Measurements from ENCODE around the gene ATAD1.

ATAD1 gene

GRCh38 chr10:87764072-87764934, 53.7 kb downstream of the ATAD1 start:
- no peak for TF ChIP-seq CTCF (conservative IDR thresholded peaks at IDR 0.05)
- no peak overlapping the region for H3K27ac ChIP-seq

- no peak for TF ChIP-seq CTCF (conservative IDR thresholded peaks at IDR 0.05)
- no peak overlapping the region for H3K27ac ChIP-seq
These were observed 54.8 kb downstream of the ATAD1 start for GRCh38 chr10:87763086-87763861.

DNA sequence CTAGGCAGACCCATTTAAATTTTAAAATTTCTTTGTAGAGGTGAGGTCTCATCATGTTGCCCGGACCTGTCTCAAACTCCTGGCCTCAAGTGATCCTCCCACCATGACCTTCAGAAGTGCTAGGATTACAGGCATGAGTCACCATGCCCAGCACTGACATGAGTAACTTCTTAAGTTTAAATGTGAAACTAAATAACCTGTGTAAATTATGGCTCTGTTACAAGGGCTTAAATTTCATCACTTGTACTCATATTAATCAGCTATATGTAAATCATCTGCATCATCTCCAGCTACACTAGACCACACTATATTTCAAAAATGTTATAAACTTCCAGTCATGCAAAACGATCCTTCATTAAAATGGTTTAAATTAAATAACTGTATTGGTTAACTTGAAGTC, 56.1 kb downstream of the ATAD1 start:
- no peak overlapping the region for H3K27ac ChIP-seq
- no peak for TF ChIP-seq CTCF (conservative IDR thresholded peaks at IDR 0.05)

DNA sequence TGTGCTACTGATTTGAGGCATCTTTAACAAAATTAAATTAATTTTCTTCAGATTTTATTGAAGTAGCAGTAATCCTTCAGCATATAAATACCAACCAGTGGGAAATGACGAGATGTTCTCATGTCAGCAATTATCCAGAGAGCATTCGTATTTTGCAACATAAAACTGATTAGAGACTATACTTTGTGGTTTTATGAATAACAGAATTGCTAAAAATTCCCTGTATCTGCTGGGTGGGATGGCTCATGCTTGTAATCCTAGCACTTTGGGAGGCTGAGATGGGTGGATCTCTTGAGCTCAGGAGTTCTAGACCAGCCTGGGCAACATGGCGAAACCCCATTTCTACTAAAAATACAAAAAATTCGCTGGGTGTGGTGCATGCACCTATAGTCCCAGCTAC, 56.9 kb downstream of the ATAD1 start:
- H3K27ac ChIP-seq = no peak overlapping the region
- TF ChIP-seq CTCF (conservative IDR thresholded peaks at IDR 0.05) = no peak

DNA sequence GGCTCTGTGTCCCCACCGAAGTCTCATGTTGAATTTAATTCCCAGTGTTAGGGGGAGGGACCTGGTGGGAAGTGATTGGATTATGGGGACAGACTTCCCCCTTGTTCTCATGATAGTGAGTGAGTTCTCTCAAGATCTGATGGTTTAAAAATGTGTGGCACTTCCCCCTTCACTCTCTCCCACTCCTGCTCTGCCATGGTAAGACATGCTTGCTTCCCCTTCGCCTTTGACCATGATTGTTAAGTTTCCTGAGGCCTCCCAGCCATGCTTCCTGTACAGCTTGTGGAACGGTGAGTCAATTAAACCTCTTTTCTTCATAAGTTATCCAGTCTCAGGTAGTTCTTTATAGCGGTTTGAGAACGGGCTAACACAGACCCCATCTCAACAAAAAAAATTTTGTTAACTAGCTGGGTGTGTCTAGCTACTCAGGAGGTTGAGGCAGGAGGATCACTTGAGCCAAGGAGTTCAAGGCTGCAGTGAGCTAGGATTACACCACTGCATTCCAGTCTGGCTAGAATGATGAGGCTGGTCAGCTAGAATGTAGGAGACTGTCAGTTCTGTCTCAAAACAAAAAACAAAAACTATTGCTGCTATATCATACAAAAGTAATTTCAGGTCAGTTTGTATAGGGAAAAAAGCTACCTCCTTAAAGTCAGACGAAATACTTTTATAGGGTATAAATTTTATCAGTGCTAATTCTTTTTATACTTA, 57.7 kb downstream of the ATAD1 start:
- no peak overlapping the region for H3K27ac ChIP-seq
- no peak for TF ChIP-seq CTCF (conservative IDR thresholded peaks at IDR 0.05)

DNA sequence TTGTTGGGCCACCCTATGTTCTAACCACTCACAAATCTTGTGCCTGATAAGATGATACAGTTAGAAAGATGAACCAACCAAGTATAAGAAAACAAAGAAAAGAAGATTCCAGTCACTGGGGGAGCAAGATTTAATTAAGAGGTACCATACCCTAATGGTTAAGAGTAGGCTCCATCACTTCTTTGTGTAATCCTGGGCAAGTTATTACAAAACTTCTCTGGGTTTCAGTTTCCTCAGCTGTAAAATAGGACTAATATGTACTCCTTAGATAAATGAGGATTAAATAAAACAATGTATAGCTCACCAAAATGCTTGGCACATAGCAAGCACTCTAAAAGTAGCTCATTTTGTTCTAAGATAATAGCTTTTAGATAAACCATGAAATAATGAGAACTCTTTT, 58.5 kb downstream of the ATAD1 start:
- no peak for TF ChIP-seq CTCF (conservative IDR thresholded peaks at IDR 0.05)
- H3K27ac ChIP-seq = no peak overlapping the region

- TF ChIP-seq CTCF (conservative IDR thresholded peaks at IDR 0.05) = no peak
- H3K27ac ChIP-seq = no peak overlapping the region
These were observed 60.3 kb downstream of the ATAD1 start for GRCh38 chr10:87757685-87758084.

All from VCaP (cell line).